Measurements from ENCODE around the gene ZNF213.

Gene ZNF213

GRCh38 chr16:3188675-3188924, 53.8 kb downstream of the ZNF213 start:
- no peak for DNase-seq (ENCODE audit: low read depth, low spot score)

GRCh38 chr16:3188925-3189825, 54.3 kb downstream of the ZNF213 start:
- peak overlapping the region; percentile 63 for H3K27ac ChIP-seq
- DNase-seq (ENCODE audit: low read depth, low spot score): no peak

More at GRCh38 chr16:3188675-3188924, 53.8 kb downstream of the ZNF213 start:
- peak overlapping the region; percentile 63 for H3K27ac ChIP-seq

- H3K27ac ChIP-seq: no peak overlapping the region
- DNase-seq (ENCODE audit: low read depth, low spot score): no peak
These were observed 55.0 kb downstream of the ZNF213 start for GRCh38 chr16:3189869-3190268.

- DNase-seq (ENCODE audit: low read depth, low spot score): no peak
- no peak overlapping the region for H3K27ac ChIP-seq
These were observed 56.1 kb downstream of the ZNF213 start for GRCh38 chr16:3190949-3191353.

All from epithelial cell of prostate (primary cell).